GM21576 (cell line): ENCODE data around the gene XPR1.

Source experiments
- ATAC-seq: cut with Tn5 transposase; IDR thresholded peaks from one replicate; pipeline ENCODE4 v1.9.1; 2021; ENCODE audit warnings: mild to moderate bottlenecking, moderate library complexity; ENCODE audit not compliant: unreplicated experiment

Gene XPR1

DNA sequence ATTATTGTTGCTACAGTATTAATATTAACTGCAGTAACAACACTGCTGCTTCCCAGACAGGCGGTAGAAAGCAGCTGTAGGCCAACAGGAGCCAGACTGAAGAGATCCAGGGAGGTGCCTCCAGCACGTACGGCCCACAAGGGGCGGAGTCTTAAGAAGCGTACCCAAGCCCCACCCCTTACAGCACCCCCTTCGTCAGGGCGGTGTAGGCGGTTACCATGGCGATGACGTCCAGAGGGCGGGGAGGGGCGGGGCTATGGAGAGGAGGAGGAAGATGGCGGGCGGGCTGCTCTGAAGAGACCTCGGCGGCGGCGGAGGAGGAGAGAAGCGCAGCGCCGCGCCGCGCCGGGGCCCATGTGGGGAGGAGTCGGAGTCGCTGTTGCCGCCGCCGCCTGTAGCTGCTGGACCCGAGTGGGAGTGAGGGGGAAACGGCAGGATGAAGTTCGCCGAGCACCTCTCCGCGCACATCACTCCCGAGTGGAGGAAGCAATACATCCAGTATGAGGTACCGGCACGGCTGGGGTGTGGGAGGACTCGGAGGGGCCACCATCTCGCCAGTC, at the start of gene XPR1:
Gene XPR1 (plus strand): TSS at position 257 of the 560 bp plus-strand sequence. CDS start 180 bp downstream, at position 437.
- ATAC-seq = peak; percentile 97

DNA sequence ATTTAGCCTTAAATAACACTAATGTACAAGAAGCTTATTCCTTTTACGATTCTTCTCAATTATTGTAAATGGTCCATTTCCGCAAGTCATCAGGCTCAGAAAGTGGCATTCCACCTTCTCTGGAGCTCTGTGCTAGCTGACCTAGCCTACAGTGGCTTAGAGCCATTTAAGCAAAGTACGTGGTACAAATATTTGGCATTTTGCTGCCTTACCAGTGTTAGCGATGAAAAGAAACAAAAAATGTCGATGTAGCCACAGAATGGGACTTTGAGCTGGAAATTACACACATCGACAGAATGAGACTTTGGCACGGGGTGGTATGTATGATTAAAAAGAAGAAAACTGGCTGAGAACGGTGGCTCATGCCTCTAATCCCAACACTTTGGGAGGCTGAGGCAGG, 47.0 kb upstream of the XPR1 start:
- ATAC-seq = no peak

- no peak for ATAC-seq
Measured at GRCh38 chr1:180585994-180586359, 45.8 kb upstream of the XPR1 start.

- no peak for ATAC-seq
Measured at GRCh38 chr1:180586671-180587155, 45.1 kb upstream of the XPR1 start.

DNA sequence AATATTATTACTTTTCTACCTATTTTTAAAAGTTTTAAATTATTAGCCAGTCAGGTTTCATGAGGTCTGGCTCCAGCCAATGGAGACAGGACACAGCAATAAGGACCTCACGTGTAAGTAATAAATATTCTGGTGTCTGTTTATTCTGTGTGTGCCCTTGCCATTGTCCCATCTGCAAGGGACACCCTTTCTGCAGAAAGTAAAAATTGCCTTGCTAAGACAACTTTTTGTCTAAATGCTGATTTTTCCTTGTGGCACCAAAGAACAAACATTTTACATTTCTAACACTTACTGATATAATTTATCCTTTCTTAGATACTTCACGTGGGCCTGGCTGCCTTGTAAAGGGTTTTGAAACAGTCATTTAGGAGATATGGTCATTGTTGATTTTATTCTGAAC, 43.7 kb upstream of the XPR1 start:
- no peak for ATAC-seq

- ATAC-seq = no peak
Measured at GRCh38 chr1:180590889-180591288, 40.9 kb upstream of the XPR1 start.

GRCh38 chr1:180593382-180593781, 38.4 kb upstream of the XPR1 start:
- no peak for ATAC-seq

DNA sequence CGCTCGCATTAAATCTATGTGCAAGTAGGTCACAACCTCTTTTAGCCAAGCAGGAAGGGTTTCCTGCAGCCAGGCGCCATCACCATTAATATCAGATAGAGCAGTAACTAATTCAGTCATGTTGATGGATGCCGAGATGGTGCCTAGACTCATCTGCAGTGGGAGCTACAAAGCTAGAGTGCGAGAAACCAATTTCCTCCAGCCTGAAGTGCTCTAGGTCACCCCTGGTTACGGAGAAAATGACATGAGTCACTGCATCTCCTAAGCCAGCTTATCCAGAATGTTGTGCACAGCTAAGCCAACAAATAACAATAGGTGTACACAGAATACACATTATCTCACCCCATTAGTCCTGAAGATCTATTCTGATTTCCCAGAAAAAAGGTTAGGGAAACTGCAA, 37.1 kb upstream of the XPR1 start:
- ATAC-seq = no peak

DNA sequence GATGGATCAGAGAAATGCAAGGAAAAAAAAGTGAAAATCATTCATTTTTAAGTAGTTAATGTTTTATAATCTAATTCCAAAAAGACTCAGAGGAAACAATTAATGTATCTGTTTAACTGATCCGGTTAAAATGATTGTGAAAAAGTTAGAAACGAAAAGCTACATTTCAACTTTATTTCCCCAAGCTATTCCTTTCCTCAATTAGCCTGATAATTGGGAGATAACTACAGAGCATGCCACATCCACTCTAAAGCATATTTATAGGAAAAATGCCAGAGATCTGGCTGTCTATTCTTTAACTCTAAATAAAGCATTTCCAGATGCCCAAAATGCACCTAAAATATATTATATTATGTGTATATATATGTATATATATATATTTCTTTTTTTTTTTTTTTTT, 35.9 kb upstream of the XPR1 start:
- no peak for ATAC-seq

- ATAC-seq = no peak
Measured at GRCh38 chr1:180597520-180597919, 34.3 kb upstream of the XPR1 start.

- no peak for ATAC-seq
Measured at GRCh38 chr1:180598333-180598974, 33.4 kb upstream of the XPR1 start.

DNA sequence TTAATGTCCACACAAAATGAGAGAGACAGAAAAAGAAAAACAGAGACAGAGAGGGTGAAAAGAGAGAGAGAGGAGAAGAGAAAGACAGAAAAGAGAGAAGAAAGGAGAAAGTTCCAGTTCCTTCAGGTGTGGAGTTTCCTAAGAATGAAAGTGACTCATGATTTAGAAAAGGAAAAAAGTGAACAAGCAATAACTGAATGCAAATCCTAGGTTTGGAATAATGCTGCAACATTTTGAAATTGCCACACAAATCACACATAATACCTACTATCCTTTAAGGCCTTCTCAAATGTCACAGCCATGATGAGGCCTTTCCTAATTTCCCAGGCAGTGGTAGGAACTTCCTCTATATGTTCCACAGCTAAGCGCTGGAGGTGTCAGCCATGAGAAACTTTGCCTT, 31.5 kb upstream of the XPR1 start:
- ATAC-seq = no peak

GRCh38 chr1:180601512-180601911, 30.3 kb upstream of the XPR1 start:
- no peak for ATAC-seq

GRCh38 chr1:180603223-180603849, 28.5 kb upstream of the XPR1 start:
- ATAC-seq = no peak

- ATAC-seq = no peak
Measured at GRCh38 chr1:180603850-180604226, 28.0 kb upstream of the XPR1 start.

GRCh38 chr1:180606155-180606554, 25.7 kb upstream of the XPR1 start:
- ATAC-seq = no peak

DNA sequence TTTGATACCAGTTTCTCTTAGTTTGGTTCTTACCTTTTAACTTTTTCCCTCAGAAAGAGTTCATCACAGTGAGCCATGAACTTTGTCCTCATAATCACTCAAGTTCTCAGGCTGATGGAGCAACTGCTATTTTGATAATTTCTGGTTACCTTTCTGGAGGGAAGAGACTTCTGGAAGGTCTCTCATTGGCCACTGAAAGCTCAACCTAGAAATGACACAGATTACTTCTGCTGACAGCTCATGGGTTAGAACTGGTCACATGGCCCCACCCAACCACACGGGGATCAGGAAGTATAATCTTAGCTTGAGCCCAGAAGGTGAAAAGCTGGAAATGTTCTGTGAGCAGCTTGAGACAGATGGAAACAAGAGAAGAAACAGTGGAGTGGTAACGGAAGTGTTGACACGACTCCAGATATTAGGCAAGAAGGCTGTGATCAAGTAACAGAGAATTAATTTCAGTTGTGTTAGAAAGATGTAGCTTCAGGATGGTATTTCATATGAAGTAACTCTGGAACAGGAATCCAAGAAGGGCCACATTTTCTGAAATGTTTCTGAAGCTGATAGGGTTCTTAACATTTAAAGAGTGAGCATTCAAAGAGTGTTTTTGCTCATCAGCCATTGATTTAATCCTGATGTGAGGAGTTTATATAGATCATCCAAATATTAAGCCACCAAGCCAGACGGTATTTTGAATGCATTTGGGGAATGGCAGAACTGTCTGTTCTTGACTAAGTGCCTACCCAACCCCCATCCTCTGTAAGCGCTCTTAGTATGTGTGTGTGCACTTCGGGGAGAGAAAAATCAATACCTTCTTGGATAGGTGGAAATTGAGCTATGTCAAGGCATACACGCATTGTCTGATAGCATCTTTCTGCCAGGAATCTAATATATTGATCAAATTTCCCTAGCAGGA, 21.9 kb upstream of the XPR1 start:
- no peak for ATAC-seq

- no peak for ATAC-seq
Measured at GRCh38 chr1:180610556-180611015, 21.2 kb upstream of the XPR1 start.

DNA sequence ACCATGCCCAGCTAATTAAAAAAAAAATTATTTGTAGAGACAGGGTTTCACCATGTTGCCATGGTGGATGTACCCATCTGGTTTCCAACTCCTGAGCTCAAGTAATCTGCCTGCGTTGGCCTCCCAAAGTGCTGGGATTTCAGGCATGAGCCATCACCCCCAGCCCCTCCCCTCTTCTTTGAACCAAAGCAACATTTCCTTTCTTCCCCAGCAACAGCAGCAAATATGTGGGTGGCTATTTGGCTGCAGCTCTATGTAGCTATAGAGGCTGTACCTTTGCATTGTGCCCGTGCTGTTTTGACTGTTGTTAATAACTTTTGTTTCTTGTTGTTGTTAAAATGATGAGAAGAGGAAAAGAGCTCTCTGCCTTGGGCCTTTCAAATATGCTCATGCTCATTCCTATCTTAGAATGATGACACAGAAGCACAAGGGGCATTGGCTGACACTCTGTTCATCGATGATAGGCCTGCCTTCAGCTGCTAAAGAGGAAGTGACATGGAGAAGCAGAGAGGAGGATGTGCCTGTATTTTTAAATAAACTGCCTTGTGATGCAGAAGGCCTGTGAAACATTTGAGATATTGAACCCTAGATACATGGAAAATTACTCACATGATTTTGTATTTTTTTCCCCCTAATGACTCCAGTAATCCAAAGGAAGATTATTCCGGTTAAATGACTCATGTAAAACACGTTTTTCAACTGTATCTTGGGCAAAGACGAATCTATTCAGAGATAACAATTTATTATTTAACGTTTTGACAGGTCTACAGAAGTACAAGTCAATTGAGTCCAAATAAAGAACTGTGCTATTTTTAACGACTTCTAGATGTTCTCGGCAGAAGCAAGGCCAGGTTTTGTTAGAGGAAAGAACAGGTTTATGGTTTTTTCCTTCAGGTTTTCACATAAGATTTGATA, 20.5 kb upstream of the XPR1 start:
- ATAC-seq = no peak

DNA sequence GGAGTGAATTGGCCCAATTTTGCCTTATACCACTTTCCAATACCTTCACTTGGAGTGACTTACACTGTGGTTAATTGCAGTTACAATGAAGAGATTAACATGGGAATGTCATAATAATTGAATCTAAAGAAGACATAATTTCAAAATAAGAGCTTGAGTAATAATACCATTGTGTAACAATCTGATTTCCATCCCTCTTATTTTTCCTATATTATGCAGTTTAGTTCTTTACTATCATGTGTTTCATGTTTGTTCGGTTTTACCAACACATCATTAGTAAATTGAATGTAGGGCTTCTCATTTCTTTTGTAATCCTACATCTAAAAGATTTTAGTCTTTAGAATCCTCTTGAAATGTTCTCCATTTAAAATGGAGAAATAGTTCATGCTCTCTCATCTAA, 19.2 kb upstream of the XPR1 start:
- no peak for ATAC-seq
